ENCODE measurements around the gene ARHGEF2.

Gene ARHGEF2

GRCh38 chr1:155909894-155910293, 68.5 kb downstream of the ARHGEF2 start:
- no peak for DNase-seq

DNA sequence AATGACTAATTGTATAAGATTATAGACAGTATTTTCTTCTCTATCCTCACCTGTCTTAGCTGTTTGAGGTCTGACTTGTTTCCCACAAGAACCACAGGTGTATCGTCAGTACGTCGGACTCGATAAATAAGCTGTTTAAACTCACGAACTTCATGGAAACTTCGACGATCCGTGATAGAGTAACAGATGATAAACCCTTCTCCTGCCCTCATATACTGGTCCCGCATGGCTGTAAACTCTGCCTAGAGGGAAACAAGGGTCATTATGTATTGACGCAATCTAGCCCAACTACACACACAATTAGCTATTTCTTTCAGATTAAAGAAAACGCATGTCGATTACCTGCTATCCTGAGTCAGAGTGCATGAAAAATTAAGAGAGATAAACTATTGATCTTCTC, 74.1 kb downstream of the ARHGEF2 start:
- DNase-seq, result no peak

DNA sequence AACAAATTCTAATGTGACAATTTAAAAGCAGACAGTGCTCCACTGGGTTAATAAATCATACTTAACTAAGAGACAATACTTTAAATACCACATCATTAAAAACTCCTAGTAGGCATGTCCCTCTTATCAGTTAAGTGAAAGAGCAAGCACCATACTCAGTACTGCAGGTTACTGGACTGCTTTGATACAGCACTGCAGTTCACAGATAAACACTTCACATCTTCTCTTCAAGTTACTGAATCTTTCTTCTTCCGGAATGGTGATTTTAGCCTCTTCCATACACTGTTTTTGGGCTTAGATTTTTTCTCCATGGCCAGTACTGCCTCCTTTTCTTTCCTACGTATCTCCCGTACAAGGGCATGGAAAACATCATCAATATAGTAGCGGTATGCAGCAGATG, 78.2 kb downstream of the ARHGEF2 start:
- no peak for DNase-seq

DNA sequence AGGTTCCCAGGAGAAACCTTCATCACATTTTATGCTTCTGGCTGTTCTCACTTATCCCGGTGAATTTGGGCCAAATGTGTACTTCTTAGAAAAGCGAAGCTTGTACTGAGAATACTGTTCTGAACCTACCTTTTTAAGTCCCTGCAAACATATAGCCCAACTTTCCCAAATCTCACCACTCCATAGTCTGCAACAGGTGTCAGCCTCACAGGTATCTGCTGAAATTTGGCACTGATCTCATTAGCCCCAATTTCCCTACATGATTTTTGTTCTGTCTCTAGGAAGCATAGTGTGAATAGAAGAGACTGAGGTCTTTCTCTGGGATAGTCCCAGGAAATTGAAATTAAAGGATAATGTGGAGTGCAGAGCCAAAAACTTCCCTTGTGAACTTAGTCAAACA, 78.7 kb downstream of the ARHGEF2 start:
- no peak for DNase-seq

- no peak for DNase-seq
These were observed 79.5 kb downstream of the ARHGEF2 start for GRCh38 chr1:155898888-155899287.

- DNase-seq, result no peak
These were observed 80.6 kb downstream of the ARHGEF2 start for GRCh38 chr1:155897746-155898145.
